DMS114 treated with DMSO at 0.1 percent for 48 hours (cell line): ENCODE data around the gene SRCIN1.

Source experiments
- DNase-seq: peaks from one replicate; lab custom pipeline; 2025; ENCODE audit not compliant: unreplicated experiment; lab: John Stamatoyannopoulos, UW

SRCIN1 gene

DNA sequence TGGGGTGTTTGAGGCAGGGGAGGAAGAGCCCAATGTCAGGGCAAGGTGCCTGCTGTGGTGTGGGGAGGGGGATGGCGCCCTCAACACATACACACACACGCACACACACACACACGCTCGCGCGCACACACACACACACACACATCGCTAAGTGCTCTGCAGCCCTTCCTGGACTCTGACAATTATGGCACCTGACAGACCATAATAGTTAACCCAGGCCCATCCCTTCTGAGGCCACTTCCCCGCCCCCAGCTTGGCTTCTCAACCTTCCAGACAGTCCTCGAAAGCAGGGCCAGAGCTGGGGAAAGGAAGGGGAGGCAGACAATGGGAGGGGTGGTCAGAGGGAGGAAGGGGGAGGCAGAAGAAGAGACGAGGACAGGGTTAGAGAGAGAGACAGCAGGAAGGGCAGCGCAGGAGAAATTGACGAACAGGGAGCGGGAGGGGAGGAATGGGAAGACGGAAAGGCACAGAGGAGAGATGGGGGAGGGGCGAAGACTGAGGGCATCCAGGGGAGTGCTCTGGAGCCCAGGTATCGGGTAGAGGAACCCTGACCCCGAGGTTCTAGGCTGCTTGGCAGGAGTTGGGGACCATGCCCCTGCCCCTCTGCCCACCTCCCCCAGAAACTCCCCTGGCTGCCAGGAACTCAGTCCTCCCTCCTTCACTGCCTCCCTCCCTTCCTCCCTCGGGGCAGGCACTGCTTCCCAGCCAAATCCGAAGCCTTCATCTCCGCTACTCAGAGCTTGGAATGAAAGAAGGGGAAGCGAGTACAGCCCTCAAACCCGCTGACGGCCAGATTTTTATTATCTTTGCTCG is 4.0 kb downstream of the SRCIN1 start:
- DNase-seq = no peak

DNA sequence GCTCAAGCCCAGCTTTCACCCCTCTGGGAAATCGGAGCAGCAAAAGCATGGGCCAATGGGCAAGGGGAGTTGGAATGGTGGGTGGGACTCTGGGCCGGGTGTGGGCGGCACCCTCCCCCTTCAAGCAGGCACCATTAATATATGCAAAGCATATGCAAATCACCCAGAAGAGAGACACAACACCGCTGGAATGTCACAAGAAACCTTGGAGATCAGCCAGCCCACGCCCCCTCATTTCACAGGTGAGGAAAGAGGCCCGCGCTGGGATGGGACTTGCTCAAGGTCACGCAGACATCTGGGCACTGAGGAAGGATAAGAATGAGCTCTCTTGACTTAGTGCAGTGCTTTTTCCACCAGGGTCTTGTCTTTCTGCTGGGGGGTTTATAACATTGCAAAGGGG is 4.8 kb downstream of the SRCIN1 start:
- DNase-seq = no peak

DNA sequence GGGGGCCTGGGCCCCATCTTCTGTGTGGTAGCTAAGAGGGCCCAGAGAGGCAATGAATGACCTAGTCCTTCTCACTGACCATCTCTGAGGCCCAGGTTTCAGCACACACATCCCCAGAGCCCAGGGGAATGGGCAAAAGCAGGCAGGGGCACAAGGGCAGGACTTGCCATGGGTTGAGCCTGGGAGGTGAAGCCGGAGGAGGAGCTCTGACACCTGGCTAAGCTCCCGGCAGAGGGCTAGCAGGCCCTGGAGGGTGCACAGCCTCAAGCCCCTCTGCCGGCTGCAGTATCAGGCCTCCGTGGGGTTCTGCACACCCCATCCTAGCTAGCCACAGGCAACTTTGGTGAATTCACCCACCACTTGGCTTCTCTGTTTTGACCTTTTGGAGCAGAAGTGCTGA is 5.3 kb downstream of the SRCIN1 start:
- no peak for DNase-seq

GRCh38 chr17:38599398-38599856 is 6.3 kb downstream of the SRCIN1 start:
- DNase-seq = no peak

DNA sequence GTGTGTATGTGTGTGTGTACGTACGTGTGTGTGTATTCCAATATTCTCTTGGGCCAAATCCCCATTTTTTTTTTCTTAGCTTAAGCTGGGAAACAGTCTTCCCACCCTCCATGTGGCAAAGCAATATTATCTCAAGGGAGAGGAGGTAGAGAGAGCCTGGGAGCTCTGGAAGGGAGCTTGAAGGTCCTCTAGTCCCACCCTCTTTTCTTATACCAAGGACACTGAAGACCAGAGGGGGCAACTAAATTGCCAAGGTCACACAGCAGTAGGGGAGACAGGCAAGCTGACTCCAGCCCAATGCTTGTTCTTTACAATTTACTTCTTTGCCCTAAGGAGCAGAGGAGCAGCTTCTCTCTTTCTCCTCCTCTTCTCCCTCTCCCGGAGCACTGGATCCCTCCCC is 6.8 kb downstream of the SRCIN1 start:
- no peak for DNase-seq

- DNase-seq = no peak
Observed at GRCh38 chr17:38598536-38598935, 7.2 kb downstream of the SRCIN1 start.

- no peak for DNase-seq
Observed at GRCh38 chr17:38597375-38597774, 8.4 kb downstream of the SRCIN1 start.

DNA sequence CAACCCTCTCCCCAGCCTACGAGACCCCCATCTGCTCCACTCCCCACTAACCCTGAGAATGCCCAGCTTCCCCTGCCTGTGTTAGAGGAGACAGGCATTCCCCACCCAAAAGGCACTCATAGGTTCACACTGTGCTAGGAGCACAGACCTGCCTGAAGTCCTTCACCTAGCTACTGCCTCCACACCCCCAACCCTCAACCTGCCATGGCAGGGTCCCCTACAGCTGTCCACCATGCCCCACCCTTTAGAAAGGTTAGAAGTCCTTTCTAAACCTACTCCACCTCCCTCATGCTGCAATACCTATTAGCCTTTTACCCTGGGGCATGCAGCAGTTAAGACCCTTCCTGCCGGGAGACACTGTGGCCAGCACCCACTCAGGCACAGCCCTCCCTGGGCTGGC is 9.1 kb downstream of the SRCIN1 start:
- DNase-seq = no peak

DNA sequence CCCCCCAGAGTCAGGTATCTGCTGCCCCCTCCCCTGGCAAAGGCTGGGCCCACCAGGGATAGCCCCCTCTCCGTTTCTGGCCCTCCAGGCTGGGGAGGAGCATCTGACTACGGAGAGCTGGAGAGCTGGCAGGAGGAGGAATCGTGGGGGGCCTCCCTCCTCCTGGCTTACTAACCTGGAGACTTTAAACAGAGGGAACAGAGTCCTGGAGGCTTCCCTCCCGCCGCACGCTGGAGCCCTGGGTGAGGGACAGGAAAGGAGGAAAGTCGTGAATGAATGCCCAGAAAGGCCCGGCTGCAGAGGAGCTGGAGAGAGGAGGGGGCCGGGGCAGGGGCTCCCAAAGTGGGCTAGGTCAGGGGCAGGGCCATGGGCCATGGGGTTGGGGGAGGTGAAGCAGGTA is 9.9 kb downstream of the SRCIN1 start:
- no peak for DNase-seq

- DNase-seq = no peak
Observed at GRCh38 chr17:38594152-38594551, 11.6 kb downstream of the SRCIN1 start.

DNA sequence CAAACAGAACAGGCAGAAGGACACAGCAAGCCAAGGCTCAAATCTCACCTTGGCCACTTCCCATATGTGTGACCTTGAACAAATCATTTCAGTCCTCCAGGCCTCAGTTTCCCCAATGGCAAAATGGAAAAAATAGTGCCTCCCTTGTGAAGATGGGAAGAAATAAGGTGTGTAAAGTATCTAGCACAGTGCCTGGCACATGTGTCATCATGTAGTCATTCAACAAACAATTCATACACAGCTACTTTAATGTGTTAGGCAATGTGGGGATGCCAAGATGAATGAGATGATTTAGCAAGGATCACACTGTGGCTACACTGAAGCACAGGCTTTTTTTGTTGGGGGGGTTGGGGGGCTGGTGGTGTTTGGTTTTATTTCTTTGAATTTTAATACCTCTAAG is 13.3 kb downstream of the SRCIN1 start:
- no peak for DNase-seq

GRCh38 chr17:38591759-38592241 is 14.0 kb downstream of the SRCIN1 start:
- DNase-seq = no peak

DNA sequence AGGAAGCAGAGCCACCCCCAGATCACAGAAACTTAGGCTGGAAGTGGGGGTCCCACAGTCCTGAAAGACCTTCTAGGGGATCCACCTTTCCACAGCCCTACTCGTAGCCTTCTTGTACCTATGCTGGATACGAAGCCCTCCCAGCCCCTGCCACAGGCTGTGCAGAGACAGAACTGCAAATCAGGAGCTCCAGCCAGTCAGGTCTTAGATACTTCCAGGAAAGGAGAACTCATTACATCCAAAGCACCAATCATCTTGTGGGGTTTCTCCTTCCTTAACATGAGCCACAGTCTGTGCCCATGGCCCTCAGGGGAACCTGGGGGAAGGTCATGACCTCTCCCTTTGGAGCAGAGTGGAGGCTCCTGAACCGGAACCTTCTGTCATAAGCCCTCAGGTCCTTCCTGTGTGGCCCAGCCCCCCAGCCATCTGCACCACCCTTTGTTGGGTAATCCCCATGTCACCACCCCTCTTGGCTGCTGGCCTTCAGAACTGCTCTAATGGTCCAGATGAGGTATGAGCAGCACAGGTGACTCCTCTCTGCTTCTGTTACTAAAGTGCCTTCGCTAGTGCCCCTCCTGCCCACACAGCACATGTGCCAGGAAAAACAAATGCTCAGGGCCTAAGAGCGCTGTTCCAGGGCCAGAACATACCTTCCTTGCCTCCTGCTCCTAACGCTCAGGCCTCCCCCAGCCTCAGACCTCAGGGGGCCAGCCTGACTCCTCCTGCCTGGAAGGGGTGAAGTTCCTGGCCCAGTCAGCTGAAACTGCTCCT is 14.6 kb downstream of the SRCIN1 start:
- DNase-seq = no peak

DNA sequence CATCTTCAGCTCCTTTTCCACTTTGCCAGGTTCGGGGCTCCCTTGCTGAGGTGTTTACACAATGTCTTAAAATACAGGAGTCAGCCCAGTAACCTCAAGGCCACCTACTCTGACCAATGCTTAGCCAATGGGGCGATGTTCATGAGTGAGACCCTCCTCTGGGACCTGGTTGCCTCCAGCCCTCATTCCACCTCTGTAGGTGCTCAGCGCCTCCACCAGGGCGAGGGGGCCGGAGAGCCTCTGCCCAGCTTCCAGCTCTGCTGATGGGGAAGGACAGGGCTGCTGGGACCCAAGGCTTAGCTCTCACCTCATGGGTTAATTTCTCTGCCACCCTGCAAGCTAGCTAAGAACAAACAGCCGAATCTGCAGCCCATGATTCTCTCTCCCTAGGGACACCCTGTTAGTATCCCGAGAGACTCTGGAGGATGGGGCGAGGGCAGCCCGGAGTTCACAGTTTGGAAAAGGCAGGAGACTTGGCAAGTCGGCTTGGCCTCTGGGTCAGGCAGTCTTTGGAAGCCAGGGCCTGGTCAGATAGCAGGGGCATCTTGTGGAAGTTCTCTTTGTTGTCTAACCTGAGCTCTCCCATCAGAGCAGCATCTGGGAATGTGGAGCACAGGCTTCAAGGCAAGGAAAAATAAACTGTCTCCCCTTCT is 16.2 kb downstream of the SRCIN1 start:
- DNase-seq = no peak

DNA sequence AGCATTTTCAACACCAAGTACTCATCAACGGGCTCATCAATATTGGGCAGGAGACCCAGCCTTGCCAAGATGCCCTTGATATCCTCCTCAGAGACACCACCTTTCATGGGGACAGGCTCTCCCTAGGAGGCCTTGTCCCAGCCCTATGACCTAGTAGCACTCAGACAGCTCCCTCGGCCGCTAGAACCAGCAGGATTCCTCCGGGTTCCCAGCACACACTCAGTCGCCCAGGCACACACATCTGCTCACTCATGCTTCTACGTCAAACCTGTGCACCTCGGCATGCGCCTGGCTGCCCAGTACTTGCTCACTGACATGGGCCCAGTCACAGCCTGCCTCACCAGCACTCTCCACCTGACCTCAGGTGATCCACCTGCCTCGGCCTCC is 17.0 kb downstream of the SRCIN1 start:
- no peak for DNase-seq

DNA sequence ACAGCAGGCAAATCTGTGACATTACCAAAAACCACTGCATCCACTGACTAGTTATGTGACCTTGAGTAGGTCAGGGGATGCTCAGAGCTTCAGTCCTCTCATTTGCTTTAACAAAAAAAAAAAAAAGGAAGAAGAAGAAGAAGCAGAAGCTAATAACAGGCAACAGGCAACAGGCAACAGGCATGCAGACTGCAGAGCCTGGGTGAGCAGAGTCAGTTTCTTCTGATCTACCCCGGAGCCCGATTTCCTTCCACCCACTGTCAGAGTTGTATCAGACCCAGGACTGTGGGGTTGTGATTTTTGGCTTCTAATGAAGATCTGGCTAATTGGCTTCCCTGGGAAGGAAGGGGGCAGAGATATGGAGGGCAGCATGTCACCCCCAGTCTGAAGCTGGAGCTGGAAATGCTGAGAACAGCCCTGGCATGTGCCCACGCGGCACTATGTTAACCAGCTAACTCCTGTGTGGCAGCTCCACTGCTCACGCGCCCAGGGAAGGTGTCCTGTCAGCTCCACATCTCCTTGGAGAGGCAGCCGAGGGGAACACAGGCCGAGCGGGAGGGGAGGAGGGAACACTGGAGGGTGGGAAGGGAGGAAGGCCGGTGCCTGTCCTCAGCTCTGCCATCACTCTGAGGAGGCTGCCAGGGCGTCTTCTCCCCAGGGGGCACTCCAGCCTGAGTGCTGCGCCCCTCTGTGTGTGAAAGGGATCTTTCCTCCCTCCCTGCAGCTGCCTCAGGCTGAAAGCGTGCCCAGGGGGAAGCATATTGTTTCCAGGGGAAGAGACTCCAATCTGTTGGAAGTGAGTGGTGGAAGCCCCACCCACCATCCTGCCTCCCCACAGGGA is 17.6 kb downstream of the SRCIN1 start:
- no peak for DNase-seq

GRCh38 chr17:38587203-38587602 is 18.5 kb downstream of the SRCIN1 start:
- no peak for DNase-seq

GRCh38 chr17:38586788-38587187 is 19.0 kb downstream of the SRCIN1 start:
- DNase-seq = no peak

DNA sequence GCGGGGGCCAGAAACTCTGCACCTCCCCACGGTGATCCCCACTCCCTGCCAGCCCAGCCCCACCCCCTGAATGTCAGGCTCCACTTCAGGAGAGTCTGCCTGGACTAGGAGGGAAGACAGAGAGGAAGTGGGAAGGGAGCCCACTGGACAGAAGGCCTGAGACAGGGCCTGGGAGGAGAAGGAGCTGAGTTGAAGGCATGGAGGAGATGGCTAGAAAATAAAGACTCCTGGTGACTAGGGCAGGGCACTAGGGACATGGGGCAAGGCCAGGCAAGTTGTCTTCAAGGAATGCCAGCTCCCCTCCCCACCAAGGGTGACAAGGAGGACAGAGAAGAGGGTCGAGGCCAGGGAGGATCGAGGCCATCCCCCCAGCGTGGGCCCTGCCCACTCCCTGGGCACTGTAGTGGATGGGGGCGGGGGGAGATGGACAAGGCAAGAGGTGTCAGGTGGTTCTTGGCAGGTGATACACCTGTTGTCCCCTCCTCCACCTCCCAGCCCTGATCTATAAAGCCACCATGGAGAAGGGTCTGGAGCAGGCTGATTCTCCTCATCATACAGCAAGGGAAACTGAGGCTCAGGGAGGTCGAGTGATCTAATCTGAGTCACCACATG is 19.7 kb downstream of the SRCIN1 start:
- DNase-seq = no peak
